HG02588 (cell line): ENCODE results near the gene ZNF891.

ENCODE experiments used
- ATAC-seq: cut with Tn5 transposase; IDR thresholded peaks from one replicate; pipeline ENCODE4 v1.9.1; 2021; ENCODE audit warnings: mild to moderate bottlenecking, moderate library complexity; ENCODE audit not compliant: unreplicated experiment

ZNF891 gene

DNA sequence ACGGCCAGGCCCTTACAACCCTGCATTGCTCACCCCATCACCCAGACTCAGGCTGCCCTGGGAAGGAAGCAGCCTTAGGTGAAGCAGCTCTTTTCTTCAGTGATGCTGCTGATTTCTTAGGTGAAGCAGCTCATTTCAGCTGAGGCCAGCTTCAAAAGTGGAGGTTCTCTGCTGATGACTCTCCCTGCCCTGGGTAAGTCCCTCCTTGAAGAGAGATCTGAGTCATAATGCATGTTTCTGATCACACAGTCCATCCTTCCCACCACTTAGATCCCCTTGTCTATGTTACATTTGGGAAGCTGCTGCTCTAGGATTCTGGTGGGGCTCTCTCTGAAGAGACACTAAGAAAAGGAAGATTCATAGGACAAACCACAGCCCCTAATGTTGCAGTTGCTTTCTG is 66.5 kb downstream of the ZNF891 start:
- no peak for ATAC-seq

DNA sequence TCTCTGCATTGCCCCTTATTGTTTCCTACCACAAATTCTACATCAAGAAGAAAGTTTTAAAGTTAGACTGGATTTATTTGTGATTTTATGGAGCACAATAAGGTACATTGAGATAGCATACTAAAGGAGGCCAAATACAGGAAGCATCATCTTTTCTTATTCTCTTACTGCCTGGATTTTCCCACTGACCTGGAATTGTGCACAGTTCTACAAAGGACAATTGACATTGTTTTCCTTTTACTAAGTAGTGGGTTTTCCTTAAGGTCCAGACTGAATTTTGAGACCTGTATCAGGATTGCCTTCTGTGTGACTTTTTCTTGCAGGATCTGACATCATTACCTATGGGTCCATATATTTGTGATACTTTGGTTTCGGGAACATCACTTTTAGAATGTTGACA is 68.1 kb downstream of the ZNF891 start:
- no peak for ATAC-seq

DNA sequence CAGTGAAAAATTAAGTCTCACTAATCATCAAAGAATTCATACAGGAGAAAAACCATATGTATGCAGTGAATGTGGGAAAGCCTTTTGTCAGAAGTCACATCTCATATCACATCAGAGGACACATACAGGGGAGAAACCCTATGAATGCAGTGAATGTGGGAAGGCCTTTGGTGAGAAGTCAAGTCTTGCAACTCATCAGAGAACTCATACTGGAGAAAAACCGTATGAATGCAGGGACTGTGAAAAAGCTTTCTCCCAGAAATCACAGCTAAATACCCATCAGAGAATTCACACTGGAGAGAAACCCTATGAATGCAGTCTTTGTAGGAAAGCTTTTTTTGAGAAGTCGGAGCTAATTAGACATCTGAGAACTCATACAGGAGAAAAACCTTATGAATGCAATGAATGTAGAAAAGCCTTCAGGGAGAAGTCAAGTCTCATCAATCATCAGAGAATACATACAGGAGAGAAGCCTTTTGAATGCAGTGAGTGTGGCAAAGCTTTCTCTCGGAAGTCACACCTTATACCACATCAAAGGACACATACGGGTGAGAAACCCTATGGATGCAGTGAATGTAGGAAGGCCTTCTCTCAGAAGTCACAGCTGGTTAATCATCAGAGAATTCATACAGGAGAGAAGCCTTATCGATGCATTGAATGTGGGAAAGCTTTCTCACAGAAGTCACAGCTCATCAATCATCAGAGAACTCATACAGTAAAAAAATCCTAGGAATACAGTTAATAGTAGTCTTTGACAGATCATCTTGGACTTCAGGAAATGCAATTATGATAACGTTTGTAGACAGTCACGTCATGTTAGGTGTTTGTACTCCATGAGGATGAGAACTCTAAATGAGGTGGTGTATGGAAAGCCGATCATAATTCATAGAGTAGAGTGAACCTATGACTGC is 71.6 kb downstream of the ZNF891 start:
- no peak for ATAC-seq

DNA sequence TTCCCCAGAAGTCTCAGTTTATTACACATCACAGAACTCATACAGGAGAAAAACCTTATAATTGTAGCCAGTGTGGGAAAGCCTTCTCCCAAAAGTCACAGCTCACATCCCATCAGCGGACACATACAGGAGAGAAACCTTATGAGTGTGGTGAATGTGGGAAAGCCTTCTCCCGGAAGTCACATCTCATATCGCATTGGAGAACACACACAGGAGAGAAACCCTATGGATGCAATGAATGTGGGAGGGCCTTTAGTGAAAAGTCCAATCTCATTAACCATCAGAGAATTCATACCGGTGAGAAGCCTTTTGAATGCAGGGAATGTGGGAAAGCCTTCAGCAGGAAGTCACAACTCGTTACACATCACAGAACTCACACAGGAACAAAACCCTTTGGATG is 72.6 kb downstream of the ZNF891 start:
- no peak for ATAC-seq
